ENCODE measurements around the gene FRS3. TPM values are rescaled to one million over a fixed set of nuclear protein-coding genes. Genes with fewer than 3 reads are reported as not detected.

FRS3 gene
- total RNA-seq, 1 experiment from 2014 or later: 4.3 TPM

- H3F3A ChIP-seq (ENCODE audit: low read length, unreplicated experiment): no peaks in the 10 kb centered on the region
- H3K4me1 ChIP-seq (ENCODE audit: insufficient read depth, low read length): peaks cover 27% of the 10 kb centered on the region
- ATAC-seq (no peak), DNase-seq (no peak)
- H2AFZ ChIP-seq (ENCODE audit: low read length): no peak overlapping the region
- no peak overlapping the region for H3K4me2 ChIP-seq (ENCODE audit: low read length)
- H3K27ac ChIP-seq (ENCODE audit: low read length): no peak overlapping the region
- no peak overlapping the region for H3K9ac ChIP-seq (ENCODE audit: low read length)
- peaks cover 14% of the 10 kb centered on the region for H3K36me3 ChIP-seq (ENCODE audit: low read depth, low read length)
- H3K4me3 ChIP-seq (ENCODE audit: low read length): no peak overlapping the region
- ChIA-PET POLR2A (ENCODE audit: unreplicated experiment) (no interaction called here), CTCF (no interaction called here)
- peaks cover 21% of the 10 kb centered on the region for H3K79me2 ChIP-seq (ENCODE audit: low read length)
- TF ChIP-seq EZH2phosphoT487 (IDR thresholded peaks at IDR 0.05; ENCODE audit: borderline replicate concordance, low read length) (no peak), CTCF (conservative IDR thresholded peaks at IDR 0.05; ENCODE audit: low read depth, low read length) (no peak), EZH2 (IDR thresholded peaks at IDR 0.05; ENCODE audit: low read length, unreplicated experiment) (no peak)
- H3K9me3 ChIP-seq (ENCODE audit: low read length): no peaks in the 10 kb centered on the region
- intact Hi-C loops (cut with micrococcal nuclease): loop anchor here (5.0 to 10.0 kb wide), 3 partner anchors 152 to 440 kb away; no protein-coding TSS in a partner anchor
- no TSS peak for BruUV-seq (replicated peaks)
- no peaks in the 10 kb centered on the region for H4K20me1 ChIP-seq (ENCODE audit: low read length)
- H3K27me3 ChIP-seq (ENCODE audit: low read length): no peaks in the 10 kb centered on the region
- H3K9me2 ChIP-seq (replicated peaks; ENCODE audit: low read length): no peaks in the 10 kb centered on the region
Measured at GRCh38 chr6:41785254-41785653, 5.6 kb upstream of the FRS3 start.

GRCh38 chr6:41784581-41785171, 5.0 kb upstream of the FRS3 start:
- Histone ChIP-seq H4K20me1 (ENCODE audit: low read length) (no peaks in the 10 kb centered on the region), H3K4me3 (ENCODE audit: low read length) (no peak overlapping the region), H3F3A (ENCODE audit: low read length, unreplicated experiment) (no peaks in the 10 kb centered on the region), H3K4me2 (ENCODE audit: low read length) (no peak overlapping the region), H3K9me2 (replicated peaks; ENCODE audit: low read length) (no peaks in the 10 kb centered on the region), H3K9ac (ENCODE audit: low read length) (no peak overlapping the region), H3K27me3 (ENCODE audit: low read length) (no peaks in the 10 kb centered on the region), H2AFZ (ENCODE audit: low read length) (no peak overlapping the region), H3K4me1 (ENCODE audit: insufficient read depth, low read length) (peaks cover 27% of the 10 kb centered on the region), H3K9me3 (ENCODE audit: low read length) (no peaks in the 10 kb centered on the region), H3K36me3 (ENCODE audit: low read depth, low read length) (peaks cover 8% of the 10 kb centered on the region), H3K79me2 (ENCODE audit: low read length) (peaks cover 20% of the 10 kb centered on the region), H3K27ac (ENCODE audit: low read length) (no peak overlapping the region)
- TF ChIP-seq EZH2phosphoT487 (IDR thresholded peaks at IDR 0.05; ENCODE audit: borderline replicate concordance, low read length) (no peak), CTCF (conservative IDR thresholded peaks at IDR 0.05; ENCODE audit: low read depth, low read length) (no peak), EZH2 (IDR thresholded peaks at IDR 0.05; ENCODE audit: low read length, unreplicated experiment) (no peak)
- no peak for DNase-seq
- BruUV-seq (replicated peaks): no TSS peak
- ChIA-PET POLR2A (ENCODE audit: unreplicated experiment) (no interaction called here), CTCF (no interaction called here)
- no peak for ATAC-seq
- intact Hi-C loops (cut with micrococcal nuclease): loop anchor here (5.0 to 10.0 kb wide), 3 partner anchors 153 to 440 kb away; no protein-coding TSS in a partner anchor

DNA sequence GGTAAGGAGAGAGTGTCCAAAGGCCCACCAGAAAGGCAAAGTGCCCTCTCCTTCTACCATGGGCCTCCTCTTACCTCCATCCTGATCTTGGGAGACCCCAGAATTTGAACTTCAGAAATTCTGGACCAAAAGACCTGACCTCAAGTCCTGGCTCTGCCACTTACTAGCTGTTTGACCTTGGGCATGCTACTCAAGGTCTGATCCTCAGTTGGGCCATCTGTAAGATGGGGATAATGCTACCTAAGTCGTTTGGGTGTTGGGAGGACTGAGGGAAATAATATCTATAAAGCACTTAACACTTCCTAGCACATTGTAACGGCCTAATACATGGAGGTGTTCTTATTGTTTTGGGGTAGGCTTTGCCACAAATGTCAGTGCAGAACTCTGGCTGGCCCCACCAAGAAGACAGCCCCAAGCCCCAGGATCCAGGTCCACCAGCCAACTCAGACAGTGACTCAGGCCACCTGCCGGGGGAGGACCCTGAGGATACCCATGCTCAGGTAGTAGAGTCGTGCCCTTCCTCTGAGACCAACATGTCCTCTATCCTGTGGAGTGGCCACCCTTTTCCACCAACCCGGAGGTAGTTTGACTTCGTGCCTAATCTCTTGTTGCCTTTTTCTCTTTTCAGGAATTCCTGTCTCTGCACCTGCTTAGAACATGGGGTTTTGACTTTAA, 3.5 kb upstream of the FRS3 start:
- DNase-seq (no peak), ATAC-seq (no peak)
- intact Hi-C loops (cut with micrococcal nuclease): loop anchor here (10.0 kb wide), 1 partner anchor 442 kb away; no protein-coding TSS in a partner anchor
- Histone ChIP-seq H3K27me3 (ENCODE audit: low read length) (no peaks in the 10 kb centered on the region), H3K9me3 (ENCODE audit: low read length) (no peaks in the 10 kb centered on the region), H3K9ac (ENCODE audit: low read length) (no peak overlapping the region), H3K79me2 (ENCODE audit: low read length) (peaks cover 12% of the 10 kb centered on the region), H2AFZ (ENCODE audit: low read length) (no peak overlapping the region), H3K36me3 (ENCODE audit: low read depth, low read length) (no peaks in the 10 kb centered on the region), H3K4me2 (ENCODE audit: low read length) (no peak overlapping the region), H3F3A (ENCODE audit: low read length, unreplicated experiment) (no peaks in the 10 kb centered on the region), H3K27ac (ENCODE audit: low read length) (no peak overlapping the region), H4K20me1 (ENCODE audit: low read length) (no peaks in the 10 kb centered on the region), H3K4me3 (ENCODE audit: low read length) (no peak overlapping the region), H3K4me1 (ENCODE audit: insufficient read depth, low read length) (peaks cover 22% of the 10 kb centered on the region), H3K9me2 (replicated peaks; ENCODE audit: low read length) (no peaks in the 10 kb centered on the region)
- POLR2A ChIA-PET (ENCODE audit: unreplicated experiment): no interaction called here
- no TSS peak for BruUV-seq (replicated peaks)
- no peak for TF ChIP-seq CTCF (conservative IDR thresholded peaks at IDR 0.05; ENCODE audit: low read depth, low read length)
- no peak for TF ChIP-seq EZH2 (IDR thresholded peaks at IDR 0.05; ENCODE audit: low read length, unreplicated experiment)
- CTCF ChIA-PET: interaction anchor here (0.5 kb wide), 1 partner anchor 52 kb away, joined by 3 read pairs; no protein-coding TSS in a partner anchor

All from PC-3 (cell line).